HG02981 (cell line): Measurements from ENCODE around the gene ANXA10.

Source experiments
- ATAC-seq: cut with Tn5 transposase; IDR thresholded peaks from one replicate; pipeline ENCODE4 v1.9.1; 2021; ENCODE audit warnings: mild to moderate bottlenecking, moderate library complexity; ENCODE audit not compliant: unreplicated experiment

ANXA10 gene

DNA sequence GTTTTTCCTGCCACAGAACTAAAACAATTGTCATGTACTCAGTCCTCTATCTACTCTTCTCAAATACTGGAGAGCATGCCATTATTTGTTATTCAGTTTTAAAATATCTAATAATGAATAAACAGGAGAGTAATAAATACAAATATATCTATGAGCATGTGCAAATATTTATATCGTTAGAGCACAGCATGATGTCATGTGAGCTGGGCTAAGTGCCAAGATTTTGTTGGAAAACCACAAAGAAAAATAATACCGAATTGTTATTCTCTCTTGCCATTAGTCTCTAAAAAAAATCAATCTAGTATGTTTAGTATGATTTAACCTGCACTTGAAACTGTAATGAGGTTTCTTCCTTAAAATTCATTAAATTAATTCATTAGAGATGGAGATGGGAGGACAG lies 129.0 kb downstream of the ANXA10 start:
- ATAC-seq, result no peak
